T-helper 1 cell treated with Interleukin-12 subunit alpha and Interleukin-12 subunit beta and Interleukin-4 antibody, amounts not matched to agents 30 μg/mL and 1 μg/mL, for 36 hours (primary cell): ENCODE results near the gene CCNJL.

Experiments
- H3K27ac Mint-ChIP-seq: one replicate; pipeline ENCODE4 v1.8.0; 2021; ENCODE audit warnings: mild to moderate bottlenecking, mixed read lengths
- H3K27me3 Mint-ChIP-seq: one replicate; pipeline ENCODE4 v1.8.0; 2021; ENCODE audit warnings: low read depth, mixed read lengths
- H3K36me3 Mint-ChIP-seq: one replicate; pipeline ENCODE4 v1.8.0; 2021; ENCODE audit warnings: low read depth, mixed read lengths
- H3K4me1 Mint-ChIP-seq: one replicate; pipeline ENCODE4 v1.8.0; 2021; ENCODE audit warnings: low read depth, mixed read lengths
- H3K4me3 Mint-ChIP-seq: one replicate; pipeline ENCODE4 v1.8.0; 2021; ENCODE audit warnings: mild to moderate bottlenecking, moderate library complexity, mixed read lengths
- H3K9me3 Mint-ChIP-seq: one replicate; pipeline ENCODE4 v1.8.0; 2021; ENCODE audit warnings: mixed read lengths

CCNJL gene, protein sequence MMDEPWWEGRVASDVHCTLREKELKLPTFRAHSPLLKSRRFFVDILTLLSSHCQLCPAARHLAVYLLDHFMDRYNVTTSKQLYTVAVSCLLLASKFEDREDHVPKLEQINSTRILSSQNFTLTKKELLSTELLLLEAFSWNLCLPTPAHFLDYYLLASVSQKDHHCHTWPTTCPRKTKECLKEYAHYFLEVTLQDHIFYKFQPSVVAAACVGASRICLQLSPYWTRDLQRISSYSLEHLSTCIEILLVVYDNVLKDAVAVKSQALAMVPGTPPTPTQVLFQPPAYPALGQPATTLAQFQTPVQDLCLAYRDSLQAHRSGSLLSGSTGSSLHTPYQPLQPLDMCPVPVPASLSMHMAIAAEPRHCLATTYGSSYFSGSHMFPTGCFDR

DNA sequence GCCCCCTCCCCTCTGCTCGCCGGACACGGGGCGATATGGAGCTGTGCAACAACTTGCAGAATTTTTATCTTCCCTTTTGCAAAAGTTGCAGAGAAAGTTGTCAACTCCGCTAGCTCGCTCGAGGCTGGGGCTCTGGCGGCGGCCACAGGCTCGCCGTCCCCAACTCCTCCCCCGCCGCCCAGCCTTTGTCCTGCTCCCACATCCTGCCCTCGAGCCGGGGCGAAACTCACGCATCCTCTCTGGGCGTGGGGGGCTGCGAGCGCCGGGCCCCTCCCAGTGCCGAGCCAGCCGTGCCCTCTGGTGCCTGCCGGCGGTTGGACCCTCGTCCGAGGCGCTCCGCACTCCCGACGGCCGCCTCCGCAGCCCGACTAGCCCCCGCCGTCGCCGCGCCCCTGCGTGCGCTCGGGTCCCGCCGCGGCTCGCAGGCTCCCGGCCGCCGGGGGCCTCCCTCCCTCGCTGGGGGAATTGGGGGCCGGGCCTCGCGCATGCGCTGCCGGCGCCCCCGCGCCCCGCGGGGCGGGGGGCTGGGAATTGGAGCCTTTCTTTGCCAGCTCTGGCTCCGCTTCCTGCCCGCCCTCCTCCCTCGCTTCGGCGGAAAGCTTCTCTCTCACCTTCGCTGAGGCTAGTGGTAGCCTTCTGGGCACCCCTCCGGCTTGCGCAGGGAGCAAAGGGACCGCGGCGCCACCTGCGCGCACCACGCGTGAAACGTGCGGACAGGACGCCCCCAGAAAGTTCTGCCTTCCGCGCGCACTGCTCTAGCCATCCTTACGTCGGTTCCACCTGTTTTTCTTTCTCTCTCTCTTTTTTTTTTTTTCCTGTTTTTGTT, at the start of gene CCNJL:
TSS of gene CCNJL (minus strand) at position 431 of the 826 bp plus-strand sequence. CDS start 641 bp downstream, outside the sequence.
- peak within 1 kb of the TSS; percentile 77 for H3K4me3 Mint-ChIP-seq
- no peak within 1 kb of the TSS for H3K27ac Mint-ChIP-seq
- peaks cover 2% of the 10 kb centered on the region for H3K36me3 Mint-ChIP-seq
- peaks cover 2% of the 10 kb centered on the region for H3K4me1 Mint-ChIP-seq
- H3K27me3 Mint-ChIP-seq, result peaks cover 73% of the 10 kb centered on the region
- no peaks in the 10 kb centered on the region for H3K9me3 Mint-ChIP-seq

DNA sequence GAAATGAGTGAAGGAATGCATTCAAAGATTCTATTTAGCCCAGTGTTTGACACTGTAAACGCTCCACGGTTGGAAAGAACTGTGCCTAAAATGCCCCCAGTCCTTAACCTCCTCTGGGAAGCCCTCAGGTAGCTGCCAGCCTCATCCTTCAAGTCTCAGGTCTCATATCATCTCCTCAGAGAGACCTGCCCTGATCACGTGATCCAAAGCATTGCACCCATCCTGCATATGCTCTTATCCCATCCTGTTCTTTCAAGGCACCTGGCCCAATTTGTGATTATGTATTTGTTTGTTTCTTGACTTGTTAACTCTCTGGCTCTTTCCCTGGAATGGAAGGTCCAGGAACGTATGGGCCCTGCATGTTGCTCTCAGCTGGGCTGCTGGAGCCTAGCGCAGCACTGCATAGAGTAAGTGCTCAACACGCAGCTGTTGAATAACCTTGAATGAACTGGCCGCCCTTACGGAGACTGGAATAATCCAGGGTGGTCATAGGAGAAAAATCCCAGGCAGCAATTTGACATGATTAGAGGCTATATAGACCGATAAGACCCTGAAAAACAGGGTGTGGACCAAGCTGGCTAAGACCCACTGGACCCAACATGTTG, 49.4 kb upstream of the CCNJL start:
- H3K27me3 Mint-ChIP-seq, result peaks cover 7% of the 10 kb centered on the region
- no peaks in the 10 kb centered on the region for H3K36me3 Mint-ChIP-seq
- no peak overlapping the region for H3K27ac Mint-ChIP-seq
- no peak overlapping the region for H3K4me3 Mint-ChIP-seq
- no peaks in the 10 kb centered on the region for H3K9me3 Mint-ChIP-seq
- no peaks in the 10 kb centered on the region for H3K4me1 Mint-ChIP-seq

DNA sequence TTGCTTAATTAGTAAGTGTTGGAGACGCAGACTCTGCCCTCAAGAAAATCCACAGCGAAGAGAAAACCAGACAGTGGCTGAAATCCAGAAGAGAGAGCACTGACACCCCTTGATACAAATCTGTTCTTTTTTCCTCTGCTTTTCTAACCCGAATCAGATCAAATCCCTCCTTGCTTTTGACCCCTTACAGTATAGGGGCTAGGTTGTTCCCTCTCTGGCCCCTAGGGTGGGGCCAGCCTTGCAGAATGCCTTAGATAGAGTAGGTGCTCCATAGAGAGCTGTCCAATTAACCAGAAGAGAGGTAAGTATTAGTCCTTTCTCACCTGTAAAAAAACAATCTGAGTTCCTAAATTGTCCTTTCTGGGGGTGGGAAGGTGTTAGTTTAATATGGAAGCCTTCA, 47.9 kb upstream of the CCNJL start:
- no peaks in the 10 kb centered on the region for H3K4me1 Mint-ChIP-seq
- H3K4me3 Mint-ChIP-seq, result no peak overlapping the region
- no peaks in the 10 kb centered on the region for H3K36me3 Mint-ChIP-seq
- no peak overlapping the region for H3K27ac Mint-ChIP-seq
- peaks cover 7% of the 10 kb centered on the region for H3K27me3 Mint-ChIP-seq
- H3K9me3 Mint-ChIP-seq, result no peaks in the 10 kb centered on the region

DNA sequence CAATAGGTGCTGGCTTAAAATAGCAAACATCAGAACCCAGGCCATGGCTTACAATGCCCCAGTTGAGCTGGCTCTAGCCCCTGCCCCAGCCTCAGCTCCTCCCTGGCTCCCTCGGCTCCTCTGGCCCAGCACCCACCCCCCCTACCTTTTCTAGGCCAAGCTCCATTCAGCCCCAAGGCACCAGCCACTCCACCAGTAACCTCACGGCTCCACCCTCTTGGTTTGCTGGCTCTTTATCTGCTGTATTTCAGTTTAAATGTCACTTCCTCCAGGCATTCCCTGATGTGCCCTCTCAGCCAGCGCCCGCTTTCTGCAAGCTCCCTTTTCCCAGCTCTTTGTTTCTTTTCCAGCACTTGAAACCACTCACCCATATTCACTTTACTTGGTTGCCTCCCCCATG, 47.5 kb upstream of the CCNJL start:
- Mint-ChIP-seq H3K9me3 (no peaks in the 10 kb centered on the region), H3K4me1 (no peaks in the 10 kb centered on the region), H3K27ac (no peak overlapping the region), H3K4me3 (no peak overlapping the region), H3K27me3 (peaks cover 7% of the 10 kb centered on the region), H3K36me3 (no peaks in the 10 kb centered on the region)

DNA sequence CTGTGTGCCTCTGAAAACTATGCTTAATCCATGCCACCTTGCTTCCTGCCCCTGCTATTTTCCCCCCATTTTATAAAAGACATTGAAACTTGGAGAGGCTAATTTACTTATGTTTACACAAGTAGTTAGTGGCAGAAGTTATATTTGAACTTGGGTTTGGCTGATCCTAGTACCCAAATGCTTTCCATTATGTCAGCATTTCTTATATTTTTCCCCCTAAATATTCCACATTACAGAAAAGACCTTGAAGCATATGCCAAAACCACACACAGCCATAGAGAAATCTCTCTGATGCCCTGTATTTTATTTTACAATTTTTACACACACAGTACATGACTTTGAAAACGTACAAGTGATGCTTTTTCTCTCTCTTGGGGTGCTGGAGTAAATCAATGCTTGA, 46.9 kb upstream of the CCNJL start:
- H3K36me3 Mint-ChIP-seq, result no peaks in the 10 kb centered on the region
- H3K4me3 Mint-ChIP-seq, result no peak overlapping the region
- H3K4me1 Mint-ChIP-seq, result no peaks in the 10 kb centered on the region
- no peak overlapping the region for H3K27ac Mint-ChIP-seq
- H3K27me3 Mint-ChIP-seq, result peaks cover 7% of the 10 kb centered on the region
- no peaks in the 10 kb centered on the region for H3K9me3 Mint-ChIP-seq

DNA sequence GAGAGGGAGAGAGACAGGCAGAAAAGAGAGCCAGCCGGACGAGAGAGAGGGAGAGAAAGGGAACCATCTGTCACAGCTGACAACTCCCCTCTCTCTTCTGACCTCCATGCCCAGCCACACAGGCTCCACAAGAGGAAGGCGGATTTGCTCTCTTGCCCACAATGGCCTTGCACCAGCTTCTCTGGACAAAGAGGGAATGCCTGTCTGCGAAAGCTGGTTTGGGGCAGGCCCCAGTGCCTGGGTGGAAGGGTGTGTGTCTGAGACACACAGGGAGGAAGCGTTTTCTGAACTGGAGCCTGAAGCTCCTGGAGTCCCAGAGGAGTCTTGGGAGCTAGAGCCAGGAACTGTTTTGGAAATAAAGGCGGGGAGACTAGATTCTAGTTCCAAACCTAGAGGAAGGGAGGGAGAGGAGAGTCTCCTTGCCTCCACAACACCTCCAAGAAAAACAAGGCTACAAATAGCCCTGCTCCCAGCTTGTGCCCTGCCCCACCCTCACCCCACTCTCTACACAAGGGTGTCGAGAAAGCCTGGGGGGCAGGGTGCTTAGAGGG, 45.6 kb upstream of the CCNJL start:
- H3K4me3 Mint-ChIP-seq, result no peak overlapping the region
- H3K9me3 Mint-ChIP-seq, result no peaks in the 10 kb centered on the region
- H3K27me3 Mint-ChIP-seq, result peaks cover 7% of the 10 kb centered on the region
- H3K27ac Mint-ChIP-seq, result no peak overlapping the region
- no peaks in the 10 kb centered on the region for H3K36me3 Mint-ChIP-seq
- H3K4me1 Mint-ChIP-seq, result no peaks in the 10 kb centered on the region

DNA sequence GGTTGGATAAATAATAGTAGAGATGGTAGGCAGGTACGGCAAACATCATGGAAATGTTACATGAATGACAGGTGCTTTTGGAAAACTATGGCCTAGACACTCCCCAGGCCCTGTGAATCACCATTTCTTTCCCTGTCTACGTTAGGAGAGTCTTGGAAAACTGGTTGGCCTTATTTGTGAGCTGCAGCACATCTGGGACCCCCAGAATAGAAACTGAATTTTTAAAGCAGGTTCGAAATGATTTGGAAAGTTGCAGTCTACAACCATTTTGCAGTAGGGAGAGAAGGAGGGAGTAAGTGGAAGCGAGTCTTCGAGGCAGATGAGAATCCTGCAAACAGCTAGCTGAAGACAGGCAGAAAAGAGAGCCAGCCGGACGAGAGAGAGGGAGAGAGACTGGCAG, 45.0 kb upstream of the CCNJL start:
- H3K4me3 Mint-ChIP-seq, result no peak overlapping the region

DNA sequence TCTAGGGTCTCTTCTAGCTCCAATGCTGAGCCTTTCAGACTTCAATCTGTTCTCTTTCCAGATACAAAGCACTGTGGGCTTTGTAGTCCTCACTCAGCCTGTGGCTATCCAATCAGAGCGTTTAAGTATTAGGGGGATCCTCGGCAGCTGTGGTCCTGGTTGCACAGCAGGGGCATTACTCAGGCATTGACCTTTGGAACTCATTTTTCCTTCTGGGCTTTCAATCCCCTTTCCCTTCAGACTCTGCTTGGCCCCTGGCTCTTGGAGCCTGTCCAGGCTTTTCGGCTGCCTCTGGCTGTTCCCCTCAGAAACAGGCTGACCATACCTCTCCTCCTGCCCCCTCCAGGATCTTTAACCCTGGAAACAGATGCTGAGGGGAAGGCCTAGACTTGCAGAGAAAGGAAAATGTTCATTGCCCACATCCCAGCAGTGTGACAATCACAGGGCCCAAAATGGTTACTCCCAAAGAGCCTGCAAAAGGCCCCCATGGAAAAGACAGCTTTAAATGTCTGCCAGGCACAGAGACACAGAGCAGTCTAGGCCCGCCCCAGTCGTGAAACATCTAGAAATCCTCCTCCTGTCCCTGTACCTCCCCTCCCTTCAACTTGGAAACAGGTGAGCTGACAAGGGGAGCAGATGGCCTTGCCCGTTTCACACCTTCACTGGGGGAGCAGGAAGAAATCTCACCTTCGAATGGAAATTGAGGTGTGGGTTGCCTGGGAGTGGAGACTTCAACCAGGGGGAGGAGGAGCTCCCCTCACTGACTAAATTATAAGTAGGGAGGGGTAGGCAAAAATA, 44.4 kb upstream of the CCNJL start:
- H3K4me1 Mint-ChIP-seq, result no peaks in the 10 kb centered on the region
- peaks cover 7% of the 10 kb centered on the region for H3K27me3 Mint-ChIP-seq
- no peak overlapping the region for H3K27ac Mint-ChIP-seq
- H3K9me3 Mint-ChIP-seq, result no peaks in the 10 kb centered on the region
- no peaks in the 10 kb centered on the region for H3K36me3 Mint-ChIP-seq
- H3K4me3 Mint-ChIP-seq, result no peak overlapping the region

More for the DNA sequence above, 45.0 kb upstream of the CCNJL start:
- H3K36me3 Mint-ChIP-seq, result no peaks in the 10 kb centered on the region
- no peak overlapping the region for H3K27ac Mint-ChIP-seq
- H3K27me3 Mint-ChIP-seq, result peaks cover 7% of the 10 kb centered on the region
- no peaks in the 10 kb centered on the region for H3K4me1 Mint-ChIP-seq
- H3K9me3 Mint-ChIP-seq, result no peaks in the 10 kb centered on the region

DNA sequence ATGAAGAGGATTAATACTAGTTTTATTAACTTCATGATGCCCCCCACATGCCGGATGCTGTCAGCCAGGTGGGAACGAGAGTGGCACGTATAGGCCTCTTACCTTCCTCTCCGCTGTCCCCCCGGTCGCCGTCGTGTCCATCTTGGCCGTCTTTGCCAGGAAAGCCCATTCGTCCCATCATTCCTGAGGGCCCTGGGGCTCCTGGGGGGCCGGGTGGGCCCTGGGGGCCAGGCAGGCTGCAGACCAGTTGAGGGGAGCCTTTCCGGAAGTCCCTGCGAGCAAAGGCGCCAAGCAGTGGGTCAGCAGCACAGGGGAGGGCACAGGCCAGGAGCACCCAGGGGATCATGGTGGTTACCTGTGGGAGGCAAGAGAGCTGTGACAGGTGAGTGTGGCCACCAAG, 42.3 kb upstream of the CCNJL start:
- Mint-ChIP-seq H3K27ac (no peak overlapping the region), H3K4me1 (no peaks in the 10 kb centered on the region), H3K9me3 (no peaks in the 10 kb centered on the region), H3K4me3 (no peak overlapping the region), H3K36me3 (no peaks in the 10 kb centered on the region), H3K27me3 (no peaks in the 10 kb centered on the region)

DNA sequence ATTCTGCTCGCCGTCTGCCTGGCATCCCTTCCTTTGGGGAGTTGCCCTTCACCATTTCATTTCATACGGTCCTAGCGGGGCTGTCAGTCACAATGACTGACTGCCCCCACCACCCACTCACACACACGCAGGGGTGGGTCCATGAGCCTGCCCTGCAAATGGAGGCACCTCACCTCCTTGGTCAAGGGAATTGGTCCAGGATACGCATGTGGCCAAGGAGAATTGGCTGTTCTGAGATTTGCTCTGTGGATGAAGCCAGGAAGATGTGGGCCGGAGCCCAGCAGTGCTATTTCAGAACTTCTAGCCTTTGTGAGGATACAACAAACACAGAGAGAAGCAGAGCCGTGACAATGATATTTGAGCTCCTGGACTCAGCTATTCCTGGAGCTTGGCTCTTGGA, 41.0 kb upstream of the CCNJL start:
- Mint-ChIP-seq H3K4me1 (no peaks in the 10 kb centered on the region), H3K9me3 (no peaks in the 10 kb centered on the region), H3K4me3 (no peak overlapping the region), H3K36me3 (no peaks in the 10 kb centered on the region), H3K27me3 (no peaks in the 10 kb centered on the region), H3K27ac (no peak overlapping the region)

DNA sequence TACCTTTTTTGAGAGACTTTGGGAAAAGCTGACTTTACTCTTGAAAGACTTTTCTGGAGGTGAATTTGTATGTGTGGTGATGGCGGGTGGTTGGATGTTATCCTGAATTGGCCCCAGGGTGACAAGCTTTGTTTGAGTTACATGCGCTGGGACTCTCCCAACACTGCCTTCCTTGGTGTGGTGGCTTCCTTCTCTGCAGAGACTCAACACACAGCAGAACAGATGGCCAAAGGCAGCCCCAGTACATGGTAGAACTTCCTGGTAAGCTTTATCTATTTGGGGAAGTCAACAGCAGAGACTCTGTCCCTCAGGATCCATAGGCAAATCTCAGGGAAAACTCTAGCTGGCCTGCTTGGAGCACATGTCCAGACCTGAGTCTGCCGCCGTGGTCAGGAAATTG, 39.9 kb upstream of the CCNJL start:
- no peaks in the 10 kb centered on the region for H3K4me1 Mint-ChIP-seq
- H3K36me3 Mint-ChIP-seq, result no peaks in the 10 kb centered on the region
- H3K27ac Mint-ChIP-seq, result no peak overlapping the region
- H3K27me3 Mint-ChIP-seq, result no peaks in the 10 kb centered on the region
- no peaks in the 10 kb centered on the region for H3K9me3 Mint-ChIP-seq
- no peak overlapping the region for H3K4me3 Mint-ChIP-seq

DNA sequence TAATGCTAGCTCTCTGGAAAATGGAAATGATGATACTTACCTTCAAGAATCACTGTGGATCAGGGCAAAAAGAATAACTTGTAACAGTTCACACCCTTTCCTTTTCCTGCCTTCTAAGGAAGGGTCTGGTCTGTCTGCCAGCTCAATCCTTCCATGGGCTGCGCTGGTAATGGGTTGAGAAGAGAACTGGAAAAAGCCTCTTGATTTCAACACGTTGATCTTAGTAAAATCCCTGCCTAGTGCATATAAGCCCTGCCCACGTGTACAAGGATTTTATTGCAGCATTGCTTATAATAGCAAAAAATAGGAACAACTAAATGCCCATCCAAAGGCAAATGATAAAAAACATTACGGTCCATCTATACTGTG, 37.6 kb upstream of the CCNJL start:
- no peaks in the 10 kb centered on the region for H3K36me3 Mint-ChIP-seq
- no peak overlapping the region for H3K27ac Mint-ChIP-seq
- H3K4me1 Mint-ChIP-seq, result peaks cover 4% of the 10 kb centered on the region

DNA sequence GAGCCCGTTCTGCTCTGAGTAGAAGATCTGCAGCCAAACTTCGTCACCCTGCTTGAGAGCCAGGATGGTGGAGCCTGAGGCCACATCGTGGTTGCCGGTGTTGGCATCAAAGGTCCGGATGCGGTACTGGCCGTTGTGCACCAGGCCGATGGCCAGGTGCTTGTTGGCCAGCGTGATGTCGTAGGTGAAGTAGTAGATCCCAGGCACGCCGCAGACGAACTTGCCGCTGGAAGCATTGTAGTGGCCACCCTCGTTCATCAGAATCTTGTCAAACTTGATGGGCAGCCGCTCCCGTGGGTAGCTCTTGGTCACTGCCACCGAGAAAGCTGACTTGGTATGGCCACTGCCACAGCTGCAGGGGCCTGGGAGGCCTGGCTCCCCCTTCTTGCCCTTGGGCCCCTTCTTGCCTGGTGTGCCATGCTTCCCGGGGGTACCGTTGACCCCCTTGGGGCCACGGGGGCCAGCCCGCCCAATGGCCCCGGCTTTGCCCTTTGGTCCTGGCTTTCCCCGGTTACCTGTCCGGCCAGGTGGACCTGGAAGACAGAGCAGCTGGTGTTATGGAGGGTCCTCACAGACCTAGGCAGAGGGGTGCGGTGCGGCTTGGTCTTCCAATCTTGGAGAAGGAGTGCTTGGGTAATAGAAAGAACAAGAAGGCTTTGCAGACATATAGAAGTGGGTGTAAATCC, 37.0 kb upstream of the CCNJL start:
- Mint-ChIP-seq H3K4me3 (no peak overlapping the region), H3K9me3 (no peaks in the 10 kb centered on the region), H3K4me1 (peaks cover 4% of the 10 kb centered on the region), H3K36me3 (no peaks in the 10 kb centered on the region), H3K27ac (no peak overlapping the region), H3K27me3 (no peaks in the 10 kb centered on the region)

More for the DNA sequence above, 37.6 kb upstream of the CCNJL start:
- no peaks in the 10 kb centered on the region for H3K9me3 Mint-ChIP-seq
- H3K27me3 Mint-ChIP-seq, result no peaks in the 10 kb centered on the region
- no peak overlapping the region for H3K4me3 Mint-ChIP-seq
